ENCODE measurements around the gene LRRC36. TPM values are rescaled to one million over a fixed set of nuclear protein-coding genes. Genes with fewer than 3 reads are reported as not detected.

LRRC36 gene, protein sequence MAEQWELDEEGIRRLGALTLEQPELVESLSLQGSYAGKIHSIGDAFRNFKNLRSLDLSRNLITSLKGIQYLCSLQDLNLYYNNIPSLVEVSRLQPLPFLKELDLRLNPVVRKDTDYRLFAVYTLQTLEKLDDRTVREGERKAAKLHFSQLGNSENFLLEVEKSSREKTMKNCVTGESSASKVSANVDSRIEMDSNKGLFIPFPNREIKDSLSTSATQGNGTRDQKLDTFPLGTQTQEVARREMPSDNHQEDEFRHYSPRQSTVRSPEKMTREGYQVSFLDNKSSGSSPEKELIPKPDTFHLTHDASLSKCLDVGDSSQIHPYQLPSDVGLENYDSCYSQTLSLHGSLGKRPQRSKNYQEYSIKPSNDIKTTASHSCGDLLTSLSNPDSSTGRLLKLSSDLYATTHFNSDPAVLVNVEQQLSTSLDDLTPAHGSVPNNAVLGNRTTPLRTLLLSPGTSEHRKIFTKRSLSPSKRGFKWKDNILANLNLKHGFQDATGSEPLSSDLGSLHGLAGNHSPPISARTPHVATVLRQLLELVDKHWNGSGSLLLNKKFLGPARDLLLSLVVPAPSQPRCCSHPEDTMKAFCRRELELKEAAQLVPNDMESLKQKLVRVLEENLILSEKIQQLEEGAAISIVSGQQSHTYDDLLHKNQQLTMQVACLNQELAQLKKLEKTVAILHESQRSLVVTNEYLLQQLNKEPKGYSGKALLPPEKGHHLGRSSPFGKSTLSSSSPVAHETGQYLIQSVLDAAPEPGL
- polyA plus RNA-seq (ENCODE audit: insufficient read length), result 0.47 TPM

DNA sequence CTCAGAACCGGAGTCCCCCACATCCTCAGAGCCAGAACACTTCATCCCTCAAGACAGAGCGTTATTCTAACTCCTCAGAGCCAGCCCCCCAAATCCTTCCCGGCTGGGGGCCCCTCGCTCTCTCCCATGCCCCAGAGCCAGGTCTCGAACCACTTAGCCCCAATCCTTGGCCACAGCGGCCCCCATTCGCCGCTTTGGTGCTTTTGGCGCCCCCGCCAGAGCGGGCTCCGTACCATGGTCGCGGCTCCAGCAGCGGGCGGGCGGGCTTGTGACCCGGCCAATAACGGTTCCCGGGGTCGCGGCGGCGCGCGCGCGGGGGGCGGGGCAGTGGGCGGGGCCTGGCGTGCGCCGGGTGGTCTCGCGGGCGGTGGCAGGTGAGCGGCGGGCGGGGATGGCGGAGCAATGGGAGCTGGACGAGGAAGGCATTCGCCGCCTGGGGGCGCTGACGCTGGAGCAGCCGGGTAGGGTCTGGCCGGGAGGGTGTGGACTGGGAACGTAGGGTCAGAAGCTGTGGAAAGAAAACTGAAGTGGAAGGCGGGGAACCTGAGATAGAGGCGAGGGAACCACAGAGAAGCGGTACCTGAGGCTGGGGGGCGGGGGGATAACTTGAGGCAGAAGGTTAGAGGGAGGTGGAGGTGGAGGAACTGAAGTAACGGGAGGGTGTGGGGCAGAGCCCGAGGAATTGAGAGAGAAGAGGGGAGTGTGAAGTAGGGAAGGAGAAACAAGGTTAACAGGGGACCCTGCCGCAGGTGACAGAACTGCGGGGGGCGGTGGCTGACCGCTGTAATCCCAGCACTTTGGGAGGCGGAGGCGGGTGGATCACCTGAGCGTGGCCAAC lies at the start of gene LRRC36, which contains the start of gene KCTD19:
TSS of gene LRRC36 (plus strand) at position 344 of the 838 bp plus-strand sequence. CDS start at position 392, 48 bp downstream.
TSS of gene KCTD19 (minus strand) at position 270 of the 838 bp plus-strand sequence. CDS start at position 236, 34 bp downstream.
- no peak for DNase-seq (ENCODE audit: low read depth)

GRCh38 chr16:67277294-67277998 lies 49.2 kb upstream of the LRRC36 start:
- DNase-seq (ENCODE audit: low read depth), result no peak

- no peak for DNase-seq (ENCODE audit: low read depth)
Measured at GRCh38 chr16:67277999-67278772, 48.4 kb upstream of the LRRC36 start.

- no peak for DNase-seq (ENCODE audit: low read depth)
Measured at GRCh38 chr16:67278773-67279295, 47.8 kb upstream of the LRRC36 start.

DNA sequence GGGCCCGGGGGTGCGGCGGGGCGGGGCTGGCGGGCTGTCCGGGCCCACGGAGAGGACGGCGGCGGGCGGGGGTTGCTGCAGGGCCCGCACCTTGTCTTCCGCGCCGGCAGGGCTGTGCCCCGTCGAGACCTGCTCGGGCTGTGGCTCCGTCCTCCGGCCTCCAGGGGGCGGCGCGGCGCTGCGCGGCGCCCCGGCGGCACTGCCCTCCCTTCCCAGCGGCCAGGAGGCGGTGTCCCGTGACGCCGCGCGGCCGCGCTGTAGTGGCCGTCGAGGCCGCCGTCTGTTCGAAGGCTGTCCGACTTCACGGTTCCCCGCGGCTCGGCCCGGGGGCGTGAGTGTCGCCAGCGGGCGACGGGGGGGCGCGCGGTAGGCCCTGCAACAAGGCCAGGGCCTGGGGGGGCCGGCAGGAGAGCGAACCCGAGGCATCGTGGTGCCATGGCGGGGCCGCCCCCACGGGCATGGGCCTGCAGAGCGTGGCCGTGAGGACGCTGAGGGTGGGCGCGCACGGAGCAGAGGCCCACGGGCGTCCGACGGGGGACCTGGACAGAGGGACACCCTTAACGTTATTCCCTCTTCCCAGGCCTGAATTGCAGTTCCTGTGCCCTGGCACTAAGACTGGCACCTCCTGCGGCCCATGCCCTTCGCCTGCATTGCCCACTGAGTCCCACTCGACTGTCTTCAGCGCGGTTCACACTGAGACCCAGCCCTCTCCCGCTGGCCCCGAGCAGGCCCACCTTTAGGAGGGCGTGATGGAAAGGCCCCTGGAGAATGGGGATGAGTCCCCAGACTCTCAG lies 47.1 kb upstream of the LRRC36 start, which contains the start of gene PLEKHG4:
TSS of gene PLEKHG4 (plus strand) at position 237 of the 794 bp plus-strand sequence. CDS start at position 750, 513 bp downstream.
- DNase-seq (ENCODE audit: low read depth), result peak; percentile 47

- no peak for DNase-seq (ENCODE audit: low read depth)
Measured at GRCh38 chr16:67280090-67281015, 46.3 kb upstream of the LRRC36 start.

DNA sequence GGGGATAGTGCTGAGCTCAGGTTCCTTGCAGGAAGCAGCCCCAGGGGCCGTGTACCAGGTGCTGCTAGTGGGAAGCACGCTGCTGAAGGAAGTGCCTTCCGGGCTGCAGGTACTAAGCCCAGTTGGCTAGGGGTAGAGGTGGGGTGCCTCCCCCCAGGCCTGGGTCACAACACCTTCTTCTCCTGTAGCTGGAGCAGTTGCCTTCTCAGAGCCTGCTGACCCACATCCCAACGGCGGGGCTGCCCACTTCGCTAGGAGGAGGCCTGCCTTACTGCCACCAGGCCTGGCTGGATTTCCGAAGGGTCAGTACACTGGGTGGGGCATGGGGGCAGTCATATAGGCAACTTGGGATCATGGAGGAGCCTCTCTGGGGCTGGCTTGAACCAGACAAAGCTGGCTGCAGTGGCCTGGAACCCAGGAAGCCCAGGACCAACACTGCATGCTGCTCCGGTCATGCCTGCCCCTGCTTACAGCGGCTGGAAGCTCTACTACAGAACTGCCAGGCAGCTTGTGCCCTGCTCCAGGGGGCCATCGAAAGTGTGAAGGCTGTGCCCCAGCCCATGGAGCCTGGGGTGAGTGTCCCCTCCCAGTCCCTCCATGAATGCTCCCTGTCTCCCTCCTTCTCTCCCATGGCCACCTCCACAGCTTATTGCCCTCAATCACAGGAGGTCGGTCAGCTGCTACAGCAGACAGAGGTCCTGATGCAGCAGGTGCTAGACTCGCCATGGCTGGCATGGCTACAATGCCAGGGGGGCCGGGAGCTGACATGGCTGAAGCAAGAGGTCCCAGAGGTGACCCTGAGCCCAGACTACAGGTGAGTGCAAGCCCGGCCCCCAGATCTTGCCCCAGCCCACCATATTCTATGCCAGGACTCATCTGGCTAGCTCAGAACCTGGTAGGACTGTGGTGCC lies 44.8 kb upstream of the LRRC36 start:
- DNase-seq (ENCODE audit: low read depth), result no peak

GRCh38 chr16:67282447-67282805 lies 44.2 kb upstream of the LRRC36 start:
- DNase-seq (ENCODE audit: low read depth), result no peak

DNA sequence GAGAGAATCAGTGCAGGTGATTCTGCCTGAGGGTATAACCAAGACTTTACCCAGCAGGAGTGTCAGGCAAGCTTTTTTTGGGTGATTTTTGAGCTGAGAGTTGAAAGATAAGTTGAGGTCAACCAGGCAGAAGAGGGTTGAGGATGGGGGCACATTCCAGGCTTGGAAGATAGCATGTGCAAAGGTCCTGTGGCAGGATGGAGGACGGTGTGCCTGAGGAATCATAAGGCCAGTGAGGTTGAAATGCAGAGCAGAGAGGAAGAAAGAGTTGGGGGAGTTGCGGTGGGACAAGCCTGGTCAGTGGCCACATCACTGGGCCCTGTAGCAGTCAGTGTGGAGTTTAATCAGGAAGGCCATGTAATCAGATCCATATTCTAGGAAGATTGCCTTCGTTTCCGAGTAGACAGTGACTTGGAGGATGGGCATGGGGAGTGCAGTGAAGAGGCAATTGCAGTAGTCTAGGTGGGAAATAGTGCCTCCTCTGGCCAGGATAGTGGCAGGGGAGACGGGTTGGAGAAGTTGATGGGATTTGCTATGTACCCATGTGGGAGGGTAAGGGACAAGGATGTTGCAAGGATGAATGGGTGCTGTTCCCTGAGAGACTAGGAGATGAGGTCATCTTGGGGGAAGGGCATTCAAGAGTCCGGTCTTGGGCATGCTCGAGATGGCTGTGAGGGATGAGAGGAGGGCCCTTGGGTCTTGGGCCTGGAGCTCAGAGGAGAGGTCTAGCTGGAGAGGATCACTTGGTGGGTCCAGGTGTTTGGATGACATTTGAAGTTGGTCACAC lies 43.4 kb upstream of the LRRC36 start:
- no peak for DNase-seq (ENCODE audit: low read depth)

DNA sequence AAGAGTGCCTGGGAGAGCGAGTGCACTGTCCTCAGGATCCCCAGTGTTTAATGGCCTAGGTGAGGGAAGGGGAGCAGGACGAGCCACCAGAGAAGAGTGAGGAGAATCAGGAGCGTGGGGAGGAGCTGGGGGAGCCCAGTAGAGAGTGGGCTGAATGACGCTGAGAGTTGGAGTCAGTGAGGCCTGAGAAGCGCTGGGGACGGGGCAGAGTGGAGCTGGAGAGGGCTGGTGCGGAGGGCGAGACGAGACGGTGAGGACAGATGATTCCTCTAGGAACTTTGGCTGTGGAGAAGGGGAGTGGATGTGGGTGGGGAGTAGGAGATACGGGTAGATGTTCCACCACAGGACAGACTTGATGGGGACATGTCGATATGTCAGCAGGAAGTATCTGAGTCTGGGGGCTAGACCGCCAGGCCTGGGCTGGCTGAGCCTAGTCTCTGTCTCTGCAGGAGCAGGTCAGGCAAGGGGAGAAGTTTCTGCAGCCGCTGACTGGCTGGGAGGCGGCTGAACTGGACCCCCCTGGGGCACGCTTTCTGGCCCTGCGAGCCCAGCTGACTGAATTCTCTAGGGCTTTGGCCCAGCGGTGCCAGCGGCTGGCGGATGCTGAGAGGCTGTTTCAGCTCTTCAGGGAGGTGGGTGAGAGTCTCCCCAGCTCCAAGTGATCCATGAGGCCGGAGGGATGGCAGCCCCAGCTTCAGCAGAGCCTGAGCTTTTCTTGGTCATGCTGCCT lies 42.6 kb upstream of the LRRC36 start:
- DNase-seq (ENCODE audit: low read depth), result no peak

GRCh38 chr16:67284699-67285646 lies 41.6 kb upstream of the LRRC36 start:
- no peak for DNase-seq (ENCODE audit: low read depth)

DNA sequence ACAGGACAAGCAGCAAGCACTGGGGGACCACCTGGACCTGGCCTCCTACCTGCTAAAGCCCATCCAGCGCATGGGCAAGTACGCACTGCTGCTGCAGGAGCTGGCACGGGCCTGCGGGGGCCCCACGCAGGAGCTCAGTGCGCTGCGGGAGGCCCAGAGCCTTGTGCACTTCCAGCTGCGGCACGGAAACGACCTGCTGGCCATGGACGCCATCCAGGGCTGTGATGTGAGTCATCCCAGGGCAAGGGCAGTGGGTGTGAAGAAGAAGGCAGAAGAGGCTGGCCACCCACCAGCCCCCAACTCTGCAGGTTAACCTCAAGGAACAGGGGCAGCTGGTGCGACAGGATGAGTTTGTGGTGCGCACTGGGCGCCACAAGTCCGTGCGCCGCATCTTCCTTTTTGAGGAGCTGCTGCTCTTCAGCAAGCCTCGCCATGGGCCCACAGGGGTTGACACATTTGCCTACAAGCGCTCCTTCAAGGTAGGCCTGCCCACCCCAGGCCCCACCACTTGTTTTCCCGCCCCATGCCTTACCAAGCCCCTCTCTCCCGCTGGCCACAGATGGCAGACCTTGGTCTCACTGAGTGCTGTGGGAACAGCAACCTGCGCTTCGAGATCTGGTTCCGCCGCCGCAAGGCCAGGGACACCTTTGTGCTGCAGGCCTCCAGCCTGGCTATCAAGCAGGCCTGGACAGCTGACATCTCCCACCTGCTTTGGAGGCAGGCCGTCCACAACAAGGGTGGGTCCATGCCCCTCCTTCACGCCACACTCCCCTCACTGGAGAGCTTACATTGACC lies 40.0 kb upstream of the LRRC36 start:
- DNase-seq (ENCODE audit: low read depth), result no peak

- DNase-seq (ENCODE audit: low read depth), result no peak
Measured at GRCh38 chr16:67287960-67288359, 38.7 kb upstream of the LRRC36 start.
